Iris pigment epithelial cell (primary cell): ENCODE results near the gene MTCH1.
A peak's percentile ranks its signal among the peaks of the same experiment; 100 is the strongest.

Experiments
- DNase-seq: peaks from one replicate; pipeline ENCODE4 v3.0.0-alpha.2; 2011; ENCODE audit warnings: low read depth

MTCH1 gene

GRCh38 chr6:36970892-36971842 is 14.8 kb downstream of the MTCH1 start:
- no peak for DNase-seq

GRCh38 chr6:36969988-36970891 is 15.8 kb downstream of the MTCH1 start:
- no peak for DNase-seq

- DNase-seq: no peak
Measured at GRCh38 chr6:36969240-36969691, 16.7 kb downstream of the MTCH1 start.

- DNase-seq: no peak
Measured at GRCh38 chr6:36968266-36968977, 17.6 kb downstream of the MTCH1 start.

DNA sequence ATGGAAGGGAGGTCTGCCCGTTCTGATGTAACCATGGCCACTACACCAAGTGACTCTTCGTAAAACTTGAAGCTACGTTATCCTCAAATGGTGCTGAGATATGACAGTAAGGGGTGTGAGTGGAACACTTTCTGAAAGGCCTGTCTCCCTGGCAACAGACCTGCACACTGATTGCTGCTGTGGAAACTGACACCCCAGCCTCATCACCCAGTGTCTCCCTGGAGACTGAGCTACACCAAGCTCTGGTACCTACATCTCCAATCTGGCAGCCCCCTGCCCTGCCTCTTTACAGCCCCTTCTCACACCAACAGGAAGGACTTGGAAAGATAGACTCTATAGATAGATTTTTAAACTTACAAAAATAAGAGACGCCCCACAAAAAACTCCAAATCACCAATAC is 18.2 kb downstream of the MTCH1 start:
- no peak for DNase-seq

DNA sequence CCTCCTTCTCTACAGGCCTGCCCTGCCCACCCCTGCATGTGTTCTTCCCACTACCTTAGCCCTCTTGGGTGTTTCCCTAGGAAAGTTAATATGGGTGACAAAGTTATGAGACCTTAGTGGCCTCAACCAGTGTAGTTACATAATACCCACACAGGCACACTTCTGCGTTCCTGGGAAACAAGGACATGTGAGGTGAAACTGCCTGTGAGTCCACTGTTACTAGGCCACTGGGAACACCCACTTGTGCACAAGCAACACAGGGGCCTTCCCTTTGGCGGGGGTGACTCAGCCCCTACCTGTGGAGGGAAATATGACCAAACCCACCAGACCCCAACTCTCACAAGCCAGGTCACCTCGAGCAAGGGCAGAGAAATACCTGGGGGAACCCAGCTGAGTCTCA is 18.7 kb downstream of the MTCH1 start:
- DNase-seq: no peak

GRCh38 chr6:36964908-36965307 is 21.1 kb downstream of the MTCH1 start:
- DNase-seq: no peak

DNA sequence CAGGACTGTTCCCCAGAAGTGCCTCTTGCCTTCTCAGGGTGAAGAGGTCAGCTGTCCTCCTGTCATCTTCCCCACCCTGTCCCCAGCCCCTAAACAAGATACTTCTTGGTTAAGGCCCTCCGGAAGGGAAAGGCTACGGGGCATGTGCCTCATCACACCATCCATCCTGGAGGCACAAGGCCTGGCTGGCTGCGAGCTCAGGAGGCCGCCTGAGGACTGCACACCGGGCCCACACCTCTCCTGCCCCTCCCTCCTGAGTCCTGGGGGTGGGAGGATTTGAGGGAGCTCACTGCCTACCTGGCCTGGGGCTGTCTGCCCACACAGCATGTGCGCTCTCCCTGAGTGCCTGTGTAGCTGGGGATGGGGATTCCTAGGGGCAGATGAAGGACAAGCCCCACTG is 21.6 kb downstream of the MTCH1 start:
- no peak for DNase-seq

DNA sequence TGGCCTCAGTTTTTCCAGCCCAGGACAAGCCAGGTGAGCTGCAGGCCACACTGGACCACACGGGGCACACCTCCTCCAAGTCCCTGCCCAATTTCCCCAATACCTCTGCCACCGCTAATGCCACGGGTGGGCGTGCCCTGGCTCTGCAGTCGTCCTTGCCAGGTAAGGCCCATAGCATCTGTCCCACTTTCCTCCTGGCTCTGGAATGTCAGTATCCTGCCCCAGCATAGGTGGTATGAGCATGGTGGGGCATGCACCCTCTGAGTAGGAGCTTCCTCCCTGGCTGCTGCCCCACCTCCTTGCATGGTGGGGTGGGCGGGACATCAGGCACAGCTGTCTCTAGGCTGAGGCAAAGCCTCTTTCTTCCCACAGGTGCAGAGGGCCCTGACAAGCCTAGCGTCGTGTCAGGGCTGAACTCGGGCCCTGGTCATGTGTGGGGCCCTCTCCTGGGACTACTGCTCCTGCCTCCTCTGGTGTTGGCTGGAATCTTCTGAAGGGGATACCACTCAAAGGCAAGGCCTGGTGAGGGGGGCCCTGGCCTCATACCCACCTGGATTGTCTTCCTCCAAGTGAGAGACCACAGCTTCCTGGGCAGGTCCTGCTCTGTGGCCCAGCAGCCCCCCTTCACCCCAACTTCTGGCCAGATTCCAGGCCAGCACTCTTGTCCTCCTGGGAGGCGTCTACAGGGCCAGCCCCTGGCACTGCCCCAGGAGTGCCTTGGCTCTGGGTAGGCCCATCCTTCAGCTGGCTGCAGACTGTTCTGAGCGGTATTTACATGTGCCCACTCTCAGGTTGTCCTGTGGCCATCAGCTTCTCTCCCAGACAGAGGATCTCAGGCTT is 22.3 kb downstream of the MTCH1 start:
- no peak for DNase-seq

DNA sequence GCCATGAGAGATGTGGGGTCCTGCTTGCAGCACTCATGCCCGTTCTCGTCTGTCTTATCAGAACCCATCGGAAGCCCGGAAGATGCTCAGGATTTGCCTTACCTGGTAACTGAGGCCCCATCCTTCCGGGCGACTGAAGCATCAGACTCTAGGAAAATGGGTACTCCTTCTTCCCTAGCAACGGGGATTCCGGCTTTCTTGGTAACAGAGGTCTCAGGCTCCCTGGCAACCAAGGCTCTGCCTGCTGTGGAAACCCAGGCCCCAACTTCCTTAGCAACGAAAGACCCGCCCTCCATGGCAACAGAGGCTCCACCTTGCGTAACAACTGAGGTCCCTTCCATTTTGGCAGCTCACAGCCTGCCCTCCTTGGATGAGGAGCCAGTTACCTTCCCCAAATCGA is 23.1 kb downstream of the MTCH1 start:
- DNase-seq: peak; percentile 31

GRCh38 chr6:36961441-36962435 is 24.3 kb downstream of the MTCH1 start:
- DNase-seq: no peak

GRCh38 chr6:36959555-36960250 is 26.3 kb downstream of the MTCH1 start:
- DNase-seq: no peak

DNA sequence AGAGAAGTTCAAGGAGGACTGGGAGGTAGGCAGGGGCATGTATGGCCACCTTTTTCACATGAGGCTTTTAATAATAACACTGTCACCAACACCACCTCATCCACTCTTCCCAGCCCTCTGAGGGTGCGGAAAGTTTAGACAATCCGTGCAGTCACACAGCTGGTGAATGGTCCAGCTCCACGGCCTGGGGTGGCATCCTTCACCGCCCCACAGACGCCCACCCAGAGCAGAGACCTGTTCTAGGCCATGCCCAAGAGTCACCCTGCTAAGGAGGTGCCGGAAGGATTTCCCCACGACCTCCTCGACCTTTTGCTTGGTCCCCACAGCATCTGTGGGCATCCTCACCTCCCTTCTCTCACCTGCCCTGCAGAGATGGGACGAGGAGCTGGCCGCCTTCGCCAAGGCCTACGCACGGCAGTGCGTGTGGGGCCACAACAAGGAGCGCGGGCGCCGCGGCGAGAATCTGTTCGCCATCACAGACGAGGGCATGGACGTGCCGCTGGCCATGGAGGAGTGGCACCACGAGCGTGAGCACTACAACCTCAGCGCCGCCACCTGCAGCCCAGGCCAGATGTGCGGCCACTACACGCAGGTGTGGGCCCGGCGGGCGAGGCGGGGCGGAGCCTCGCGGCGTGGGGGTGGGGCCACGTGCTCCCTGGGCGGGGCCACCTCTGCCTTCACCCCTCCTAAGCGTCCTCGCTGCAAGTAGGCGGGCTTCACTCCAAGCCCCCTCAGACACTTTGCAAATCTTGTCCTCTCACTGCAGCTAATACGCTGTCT is 27.0 kb downstream of the MTCH1 start:
- no peak for DNase-seq

DNA sequence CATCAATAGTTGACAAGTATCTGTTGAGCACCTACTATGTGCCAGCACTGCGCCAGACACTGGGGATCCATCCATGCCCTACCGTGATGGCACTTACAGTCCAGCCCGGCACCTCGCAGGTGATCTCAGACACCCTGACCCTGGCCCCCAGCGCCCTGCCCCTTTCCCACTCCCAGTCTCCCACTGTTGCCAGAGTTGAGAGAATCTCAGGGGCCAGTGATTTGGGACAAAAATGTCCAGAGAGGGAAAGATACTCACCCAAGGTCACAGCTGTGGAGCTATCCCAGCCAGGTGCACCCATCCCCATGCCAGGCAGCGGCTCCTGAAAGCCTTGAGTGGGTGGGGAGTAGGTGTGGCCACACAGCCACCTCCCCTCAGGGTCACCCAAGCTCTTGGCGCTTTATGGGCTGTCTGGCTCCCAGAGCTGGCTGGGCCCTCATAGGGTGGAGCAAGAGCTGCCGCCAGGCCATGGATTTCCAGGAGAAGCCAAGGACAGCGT is 28.2 kb downstream of the MTCH1 start:
- no peak for DNase-seq

DNA sequence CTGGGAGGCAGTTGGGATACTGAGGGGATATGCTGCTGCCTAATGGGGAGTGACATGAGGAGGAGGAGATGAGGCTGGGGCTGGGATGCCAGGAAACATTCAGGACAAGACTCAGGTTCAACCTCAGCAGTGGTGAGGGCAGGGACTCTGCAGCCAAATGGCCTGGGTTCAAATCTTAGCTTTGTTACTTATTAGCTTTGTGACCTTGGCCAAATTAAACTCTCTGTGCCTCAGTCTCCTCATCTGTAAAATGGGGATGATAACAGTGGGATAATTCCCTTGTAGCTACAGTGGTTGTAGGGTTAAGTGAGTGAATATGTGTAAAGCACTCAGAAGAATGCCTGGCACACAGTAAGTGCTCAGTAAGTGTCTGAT is 29.6 kb downstream of the MTCH1 start:
- DNase-seq: no peak

DNA sequence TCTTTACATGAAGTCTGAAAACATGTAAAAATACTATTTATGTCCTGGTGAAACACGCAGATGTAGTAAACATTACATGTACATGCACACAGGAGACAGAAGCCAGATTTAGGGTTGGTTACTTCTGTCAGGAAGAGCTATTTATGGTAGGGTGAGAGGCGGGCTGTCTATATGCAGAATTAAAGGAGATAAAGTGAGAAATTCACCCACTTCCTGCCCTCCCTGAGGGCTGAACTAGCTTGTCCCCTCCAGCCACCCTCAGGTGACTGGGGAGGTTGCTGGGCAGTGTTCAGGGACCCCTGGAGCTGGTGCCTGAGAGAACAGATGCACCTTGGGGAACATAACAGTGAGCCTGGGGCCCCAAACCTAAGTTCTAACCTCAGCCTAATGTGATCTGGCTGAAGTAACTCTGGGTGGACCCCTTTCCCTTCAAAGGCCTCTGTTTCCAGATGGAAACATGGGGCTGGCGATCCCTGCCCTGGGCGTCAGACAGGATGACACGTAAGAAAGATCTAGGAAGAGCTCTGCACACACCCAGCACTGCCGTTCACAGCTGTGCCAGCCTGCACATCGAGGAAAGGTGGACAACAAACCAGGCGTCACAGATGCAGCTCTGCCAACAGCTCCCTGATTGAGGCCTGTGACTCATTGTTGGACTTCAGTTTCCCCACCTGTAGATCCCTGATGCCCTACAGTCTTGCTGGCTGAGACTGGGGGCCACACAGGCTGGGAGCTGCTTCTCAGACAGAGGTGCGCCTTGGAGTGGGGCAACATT is 30.1 kb downstream of the MTCH1 start:
- no peak for DNase-seq

GRCh38 chr6:36955136-36955535 is 30.9 kb downstream of the MTCH1 start:
- DNase-seq: no peak
